Endothelial cell (in vitro differentiated cells): ENCODE measurements around the gene MRPS11. TPM values are rescaled to one million over a fixed set of nuclear protein-coding genes. Genes with fewer than 3 reads are reported as not detected.
A peak's percentile ranks its signal among the peaks of the same experiment; 100 is the strongest.

Experiments used
- DNase-seq: peaks from one replicate; pipeline ENCODE4 v3.0.0; 2021; ENCODE audit warnings: low spot score
- H3K27ac Mint-ChIP-seq: one replicate; pipeline ENCODE4 v1.8.0; 2021; ENCODE audit warnings: mixed read lengths, inconsistent platforms; ENCODE audit not compliant: unreplicated experiment
- H3K27me3 Mint-ChIP-seq: one replicate; pipeline ENCODE4 v1.8.0; 2021; ENCODE audit warnings: mild to moderate bottlenecking, moderate library complexity, mixed read lengths, inconsistent platforms; ENCODE audit not compliant: unreplicated experiment
- H3K36me3 Mint-ChIP-seq: one replicate; pipeline ENCODE4 v1.8.0; 2021; ENCODE audit warnings: mild to moderate bottlenecking, low read depth, mixed read lengths, inconsistent platforms; ENCODE audit not compliant: unreplicated experiment
- H3K4me1 Mint-ChIP-seq: one replicate; pipeline ENCODE4 v1.8.0; 2021; ENCODE audit warnings: mild to moderate bottlenecking, mixed read lengths, inconsistent platforms; ENCODE audit not compliant: unreplicated experiment
- H3K4me3 Mint-ChIP-seq: one replicate; pipeline ENCODE4 v1.8.0; 2021; ENCODE audit warnings: mild to moderate bottlenecking, mixed read lengths, inconsistent platforms; ENCODE audit not compliant: unreplicated experiment
- H3K9me3 Mint-ChIP-seq: one replicate; pipeline ENCODE4 v1.8.0; 2021; ENCODE audit warnings: mixed read lengths, inconsistent platforms; ENCODE audit not compliant: unreplicated experiment
- total RNA-seq: library from RNA; stranded (reverse); fragmentation: NEBNext Ultra II Directional; extraction: Animal tissue kit (Norgen Biotek cat#: 25700); gene quantifications from one replicate; pipeline ENCODE4 v1.2.1, GENCODE V29; 2021; ENCODE audit not compliant: unreplicated experiment
- TF ChIP-seq, protein P1 (sequence below): fragments of 200-600 bp; sonication (generic); IDR thresholded peaks from one replicate; pipeline ENCODE4 v1.5.0; 2021; ENCODE audit warnings: antibody characterized with exemption; ENCODE audit not compliant: unreplicated experiment

MRPS11 gene
- total RNA-seq, 1 donor from 2014 or later: 42.9 TPM

DNA sequence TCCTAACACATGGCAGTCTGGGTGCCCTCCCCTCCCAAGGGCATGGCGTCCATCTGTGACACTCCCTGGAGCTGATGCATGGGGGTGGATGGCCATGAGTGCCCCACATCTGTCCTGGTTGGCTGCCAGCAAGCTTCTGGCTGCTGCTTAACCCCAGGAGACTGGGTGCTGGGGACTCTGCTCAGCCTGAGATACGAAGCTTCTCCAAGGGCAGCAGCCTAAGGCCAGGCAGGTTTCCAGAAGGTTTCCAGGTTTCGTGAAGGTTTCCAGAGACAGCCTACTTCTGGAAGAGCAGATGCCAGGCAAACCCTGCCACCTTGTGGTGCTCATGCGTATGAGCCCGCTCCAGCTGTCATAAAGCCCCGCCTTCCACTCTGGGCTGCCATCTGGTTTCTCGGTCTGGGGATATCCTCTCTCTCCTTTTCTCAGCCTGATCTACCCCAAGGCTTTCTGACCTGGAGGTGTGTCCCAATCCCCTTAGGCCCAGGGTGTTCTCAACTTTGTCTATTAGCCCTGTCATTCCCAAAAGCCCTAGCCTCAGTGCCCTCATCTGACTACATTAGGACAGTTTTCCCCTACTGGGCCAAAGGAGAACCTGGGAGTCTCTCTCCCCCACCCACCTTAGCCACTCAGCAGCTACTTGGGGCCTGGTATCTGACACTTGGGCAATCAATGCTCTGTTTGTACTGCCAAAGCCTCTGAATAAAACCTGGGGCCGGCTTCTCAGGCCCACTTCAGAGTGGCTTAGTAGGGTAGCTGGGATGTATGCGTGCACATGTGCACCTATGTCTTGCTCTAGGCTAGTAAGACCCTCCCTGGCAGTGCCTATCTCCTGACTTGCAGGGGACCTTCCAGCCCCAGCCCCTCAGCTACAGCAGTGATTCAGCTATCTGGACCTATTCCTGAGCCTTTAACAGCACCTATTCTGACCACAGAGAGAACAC lies 12.4 kb upstream of the MRPS11 start:
- Mint-ChIP-seq H3K4me1 (peaks cover 5% of the 10 kb centered on the region), H3K27me3 (peaks cover 1% of the 10 kb centered on the region), H3K27ac (no peak overlapping the region), H3K4me3 (no peak overlapping the region), H3K36me3 (no peaks in the 10 kb centered on the region), H3K9me3 (no peaks in the 10 kb centered on the region)
- TF ChIP-seq, protein P1, sequence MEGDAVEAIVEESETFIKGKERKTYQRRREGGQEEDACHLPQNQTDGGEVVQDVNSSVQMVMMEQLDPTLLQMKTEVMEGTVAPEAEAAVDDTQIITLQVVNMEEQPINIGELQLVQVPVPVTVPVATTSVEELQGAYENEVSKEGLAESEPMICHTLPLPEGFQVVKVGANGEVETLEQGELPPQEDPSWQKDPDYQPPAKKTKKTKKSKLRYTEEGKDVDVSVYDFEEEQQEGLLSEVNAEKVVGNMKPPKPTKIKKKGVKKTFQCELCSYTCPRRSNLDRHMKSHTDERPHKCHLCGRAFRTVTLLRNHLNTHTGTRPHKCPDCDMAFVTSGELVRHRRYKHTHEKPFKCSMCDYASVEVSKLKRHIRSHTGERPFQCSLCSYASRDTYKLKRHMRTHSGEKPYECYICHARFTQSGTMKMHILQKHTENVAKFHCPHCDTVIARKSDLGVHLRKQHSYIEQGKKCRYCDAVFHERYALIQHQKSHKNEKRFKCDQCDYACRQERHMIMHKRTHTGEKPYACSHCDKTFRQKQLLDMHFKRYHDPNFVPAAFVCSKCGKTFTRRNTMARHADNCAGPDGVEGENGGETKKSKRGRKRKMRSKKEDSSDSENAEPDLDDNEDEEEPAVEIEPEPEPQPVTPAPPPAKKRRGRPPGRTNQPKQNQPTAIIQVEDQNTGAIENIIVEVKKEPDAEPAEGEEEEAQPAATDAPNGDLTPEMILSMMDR: peak; percentile 80
- DNase-seq: peak; percentile 70

DNA sequence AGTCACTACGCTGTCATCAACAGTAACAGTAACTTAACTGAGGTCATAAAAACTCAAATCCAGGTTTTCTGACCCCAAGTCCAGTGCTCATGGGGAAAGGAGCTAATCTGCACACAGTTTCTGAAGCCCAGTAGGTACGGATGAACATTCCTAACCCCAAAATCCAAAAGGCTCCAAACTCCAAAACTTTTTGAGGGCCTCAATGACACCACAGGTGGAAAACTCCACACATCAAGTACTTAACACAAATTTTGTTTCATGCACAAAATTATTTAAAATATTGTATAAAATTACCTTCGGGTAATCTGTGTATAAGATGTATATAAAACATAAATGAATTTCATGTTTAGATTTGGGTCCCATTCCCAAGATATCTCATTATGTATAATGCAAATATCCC lies 10.8 kb upstream of the MRPS11 start:
- TF ChIP-seq, protein P1: no peak
- Mint-ChIP-seq H3K4me3 (no peak overlapping the region), H3K4me1 (peaks cover 5% of the 10 kb centered on the region), H3K27me3 (peaks cover 1% of the 10 kb centered on the region), H3K36me3 (no peaks in the 10 kb centered on the region), H3K9me3 (no peaks in the 10 kb centered on the region), H3K27ac (no peak overlapping the region)
- DNase-seq: no peak

DNA sequence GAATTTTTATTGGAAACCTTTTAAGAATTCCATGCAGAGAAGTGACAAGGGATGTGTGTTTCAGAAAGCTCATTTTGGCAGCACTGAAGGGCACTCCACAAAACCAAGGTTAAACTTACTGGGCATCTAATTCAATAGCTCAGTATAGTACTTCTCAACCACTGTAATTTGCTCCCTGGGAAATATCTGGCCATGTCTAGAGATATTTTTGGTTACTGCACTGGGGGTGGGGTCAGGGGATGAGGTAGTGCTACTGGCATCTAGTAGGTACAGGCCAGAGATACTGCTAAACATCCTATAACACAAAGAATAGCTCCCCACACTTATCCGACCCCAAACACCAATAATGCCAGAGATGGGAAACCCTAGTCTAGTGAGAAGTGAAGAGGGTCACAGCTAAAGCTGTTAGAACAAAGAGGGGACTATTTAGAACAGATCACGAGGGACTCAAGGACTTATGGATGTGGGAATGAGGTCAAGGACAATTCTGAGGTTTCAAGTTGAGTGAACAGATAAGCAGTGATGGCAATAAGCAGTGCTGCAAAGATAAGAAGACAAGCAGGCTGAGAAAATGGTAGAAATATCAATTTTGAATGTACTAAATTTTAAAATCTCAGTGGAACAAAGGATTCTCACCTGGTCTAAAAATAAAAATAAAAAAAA lies 3.5 kb upstream of the MRPS11 start:
- Mint-ChIP-seq H3K36me3 (no peaks in the 10 kb centered on the region), H3K9me3 (no peaks in the 10 kb centered on the region), H3K27ac (peak overlapping the region; percentile 55), H3K4me3 (no peak overlapping the region), H3K27me3 (peaks cover 4% of the 10 kb centered on the region), H3K4me1 (peaks cover 25% of the 10 kb centered on the region)
- TF ChIP-seq, protein P1: no peak
- DNase-seq: no peak

DNA sequence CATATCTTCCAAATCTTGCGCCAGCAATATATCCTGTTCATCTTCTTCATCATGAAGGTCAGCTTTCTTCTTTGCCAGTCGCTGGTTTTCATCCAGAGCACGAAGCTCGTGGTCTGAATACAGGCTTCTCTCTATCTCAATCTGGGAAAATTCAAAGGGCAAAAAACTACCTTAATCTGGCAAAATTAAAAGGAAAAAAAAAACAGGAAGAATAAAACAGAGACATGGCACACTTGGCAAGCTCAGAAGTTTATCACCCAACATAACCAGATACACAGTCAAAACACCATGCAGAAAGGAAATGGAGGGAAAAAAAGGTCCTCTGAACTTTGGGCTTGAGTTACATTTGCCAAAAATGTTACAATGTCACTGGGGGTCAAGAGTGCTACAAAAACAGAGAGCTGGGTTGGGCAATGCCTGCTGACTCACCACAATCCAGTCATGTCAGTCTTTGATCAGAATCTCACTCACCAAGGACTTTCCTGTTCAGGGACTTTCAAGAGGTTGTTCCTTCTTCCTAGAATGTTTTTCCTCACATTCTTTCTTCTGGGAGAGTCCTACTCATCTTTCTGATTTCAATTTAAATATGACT lies 1.8 kb upstream of the MRPS11 start:
- TF ChIP-seq, protein P1: no peak
- peak overlapping the region; percentile 93 for H3K27ac Mint-ChIP-seq
- H3K4me1 Mint-ChIP-seq: peaks cover 25% of the 10 kb centered on the region
- H3K27me3 Mint-ChIP-seq: peaks cover 4% of the 10 kb centered on the region
- no peaks in the 10 kb centered on the region for H3K36me3 Mint-ChIP-seq
- no peaks in the 10 kb centered on the region for H3K9me3 Mint-ChIP-seq
- DNase-seq: no peak
- peak overlapping the region; percentile 92 for H3K4me3 Mint-ChIP-seq
